H1 (cell line): ENCODE measurements around the gene FOXF2. TPM values are rescaled to one million over a fixed set of nuclear protein-coding genes. Genes with fewer than 3 reads are reported as not detected.

ENCODE experiments used
- CTCF ChIA-PET: fragments of 300-600 bp; sonication (Branson Sonifier 250); formaldehyde crosslinking; loops from one replicate; lab custom pipeline; 2021; ENCODE audit not compliant: partially characterized antibody; lab: Charles Lee
- POLR2A ChIA-PET: fragments of 300-600 bp; sonication (Branson Sonifier 250); formaldehyde crosslinking; loops from one replicate; lab custom pipeline; 2021; ENCODE audit warnings: inconsistent platforms; ENCODE audit not compliant: partially characterized antibody; lab: Charles Lee
- DNase-seq, 2 experiments: peaks; one replicate each; pipeline versions ENCODE4 v3.0.0 to v3.0.0-alpha.2; 2010 to 2022; ENCODE audit warnings: low spot score in 2 of 2, low read depth in 1 of 2, mixed read lengths in 1 of 2
- FAIRE-seq: peaks from 2 replicates; lab custom pipeline; 2011; peaks lifted over from hg19 to GRCh38; lab: Jason Lieb, UNC
- H2AFZ ChIP-seq: 2 replicates; pipeline ENCODE4 v1.8.1; 2012; ENCODE audit warnings: low read length, inconsistent platforms
- H2AK5ac ChIP-seq: 2 replicates; pipeline ENCODE4 v1.6.1; 2013; ENCODE audit warnings: low read depth, low read length
- H2BK120ac ChIP-seq: replicated peaks from 2 replicates; pipeline ENCODE3; 2013; ENCODE audit warnings: low read depth, low read length, inconsistent platforms
- H2BK12ac ChIP-seq: 2 replicates; pipeline ENCODE4 v1.6.1; 2013; ENCODE audit warnings: low read depth, low read length
- H2BK15ac ChIP-seq: 2 replicates; pipeline ENCODE4 v1.6.1; 2013; ENCODE audit warnings: low read length
- H2BK20ac ChIP-seq: 2 replicates; pipeline ENCODE4 v1.6.1; 2013; ENCODE audit warnings: low read length
- H2BK5ac ChIP-seq: 2 replicates; pipeline ENCODE4 v1.6.1; 2013; ENCODE audit warnings: low read depth, low read length
- H3K14ac ChIP-seq: 2 replicates; pipeline ENCODE4 v1.6.1; 2013; ENCODE audit warnings: inconsistent platforms; ENCODE audit not compliant: insufficient read length
- H3K18ac ChIP-seq: 2 replicates; pipeline ENCODE4 v1.6.1; 2013; ENCODE audit warnings: low read length; ENCODE audit errors: extremely low read depth
- H3K23ac ChIP-seq: 2 replicates; pipeline ENCODE4 v1.6.1; 2013; ENCODE audit warnings: inconsistent platforms; ENCODE audit not compliant: insufficient read length
- H3K23me2 ChIP-seq: 2 replicates; pipeline ENCODE4 v1.6.1; 2013; ENCODE audit warnings: low read depth, low read length
- H3K27ac ChIP-seq: 2 replicates; pipeline ENCODE4 v1.6.1; 2011; ENCODE audit warnings: low read depth, low read length, inconsistent platforms
- H3K27me3 ChIP-seq, 4 experiments: replicated peaks in 1 of 4; 1 replicate in 1 of 4; 2 replicates in 3 of 4; pipeline versions ENCODE4 v1.6.1 to v1.8.1; 2011 to 2013; ENCODE audit warnings: low read length in 3 of 4, mild to moderate bottlenecking in 3 of 4, inconsistent platforms in 2 of 4, mixed read lengths in 2 of 4, moderate library complexity in 1 of 4; ENCODE audit not compliant: control insufficient read depth in 3 of 4, insufficient read depth in 3 of 4; ENCODE audit errors: extremely low read depth in 1 of 4
- H3K36me3 ChIP-seq, 4 experiments: 2 replicates each; pipeline versions ENCODE4 v1.6.1 to v1.8.1; 2011 to 2013; ENCODE audit warnings: mild to moderate bottlenecking in 4 of 4, low read length in 3 of 4, moderate library complexity in 2 of 4, control low read depth in 1 of 4, inconsistent platforms in 1 of 4; ENCODE audit not compliant: insufficient read depth in 4 of 4, control insufficient read depth in 2 of 4
- H3K4ac ChIP-seq: replicated peaks from 2 replicates; pipeline ENCODE3; 2013; ENCODE audit warnings: low read length, low read depth, mixed read lengths, inconsistent platforms; ENCODE audit not compliant: insufficient read length
- H3K4me1 ChIP-seq, 4 experiments: replicated peaks in 1 of 4; 1 replicate in 1 of 4; 2 replicates in 3 of 4; pipeline versions ENCODE4 v1.6.1 to v1.8.1; 2011 to 2013; ENCODE audit warnings: low read length in 3 of 4, inconsistent platforms in 2 of 4, mixed read lengths in 1 of 4; ENCODE audit not compliant: insufficient read depth in 4 of 4, control insufficient read depth in 3 of 4
- H3K4me2 ChIP-seq, 2 experiments: 2 replicates each; pipeline versions ENCODE4 v1.6.1 to v1.8.1; 2011 to 2013; ENCODE audit warnings: low read depth in 2 of 2, low read length in 2 of 2, control low read depth in 1 of 2, inconsistent platforms in 1 of 2, mild to moderate bottlenecking in 1 of 2; ENCODE audit not compliant: insufficient read depth in 1 of 2
- H3K4me3 ChIP-seq, 4 experiments: fragments of 200-600, 300-600 bp in 1 of 4; sonication (generic), shearing (Covaris generic), sonication (Bioruptor Twin) in 1 of 4; 2 replicates each; pipeline versions ENCODE4 v1.5.1 to v1.8.1; 2011 to 2016; ENCODE audit warnings: low read length in 4 of 4, low read depth in 3 of 4, control low read depth in 2 of 4, inconsistent platforms in 2 of 4, mild to moderate bottlenecking in 2 of 4, mixed read lengths in 1 of 4, moderate library complexity in 1 of 4; ENCODE audit not compliant: insufficient read depth in 2 of 4; ENCODE audit errors: extremely low read depth in 1 of 4
- H3K56ac ChIP-seq: replicated peaks from 2 replicates; pipeline ENCODE3; 2013; ENCODE audit warnings: low read depth, mild to moderate bottlenecking, mixed read lengths, low read length, inconsistent platforms; ENCODE audit not compliant: insufficient read length
- H3K79me1 ChIP-seq: 2 replicates; pipeline ENCODE4 v1.6.1; 2013; ENCODE audit warnings: low read depth, low read length, control low read depth
- H3K79me2 ChIP-seq, 2 experiments: 2 replicates each; pipeline versions ENCODE4 v1.6.1 to v1.8.1; 2012 to 2013; ENCODE audit warnings: low read length in 2 of 2, mild to moderate bottlenecking in 2 of 2, inconsistent platforms in 1 of 2; ENCODE audit not compliant: insufficient read depth in 2 of 2, control insufficient read depth in 1 of 2
- H3K9ac ChIP-seq, 4 experiments: replicated peaks in 1 of 4; 1 replicate in 1 of 4; 2 replicates in 3 of 4; pipeline versions ENCODE4 v1.6.1 to v1.8.1; 2011 to 2013; ENCODE audit warnings: low read depth in 3 of 4, low read length in 3 of 4, control low read depth in 2 of 4, mild to moderate bottlenecking in 2 of 4, moderate library complexity in 2 of 4, inconsistent platforms in 1 of 4; ENCODE audit errors: extremely low read depth in 1 of 4
- H3K9me3 ChIP-seq, 2 experiments: 2 replicates each; pipeline versions ENCODE4 v1.6.1 to v1.8.1; 2012 to 2013; ENCODE audit warnings: mild to moderate bottlenecking in 2 of 2, moderate library complexity in 2 of 2, control low read depth in 1 of 2, inconsistent platforms in 1 of 2, low read depth in 1 of 2, low read length in 1 of 2, mixed read lengths in 1 of 2; ENCODE audit not compliant: insufficient read depth in 2 of 2
- H4K20me1 ChIP-seq, 2 experiments: replicated peaks in 1 of 2; 2 replicates each; pipeline versions ENCODE3 to v1.8.1; 2011 to 2013; ENCODE audit warnings: inconsistent platforms in 2 of 2, low read length in 2 of 2, mild to moderate bottlenecking in 1 of 2; ENCODE audit not compliant: insufficient read depth in 2 of 2, control insufficient read depth in 1 of 2
- H4K5ac ChIP-seq: 2 replicates; pipeline ENCODE4 v1.6.1; 2013; ENCODE audit warnings: low read length, low read depth, mixed read lengths, inconsistent platforms; ENCODE audit not compliant: insufficient read length
- H4K8ac ChIP-seq: 2 replicates; pipeline ENCODE4 v1.8.0; 2013; ENCODE audit warnings: mild to moderate bottlenecking, moderate library complexity, low read length, inconsistent platforms; ENCODE audit not compliant: insufficient read depth; ENCODE audit errors: extremely low read depth
- H4K91ac ChIP-seq: replicated peaks from 2 replicates; pipeline ENCODE3; 2013; ENCODE audit warnings: low read length, mixed read lengths, inconsistent platforms; ENCODE audit not compliant: insufficient read length
- BACH1 ChIP-seq: IDR thresholded peaks from 2 replicates; pipeline ENCODE4 v1.6.1; 2012; ENCODE audit warnings: low read length, improper control_type of control experiment
- CHD1 ChIP-seq: IDR thresholded peaks from 2 replicates; pipeline ENCODE4 v1.6.1; 2012; ENCODE audit warnings: low read depth, low read length, improper control_type of control experiment
- CTCF ChIP-seq, 3 experiments: IDR thresholded peaks; 1 replicate in 2 of 3; 2 replicates in 1 of 3; pipeline versions ENCODE4 v1.5.1 to v1.6.1; 2011; ENCODE audit warnings: low read length in 3 of 3, mild to moderate bottlenecking in 3 of 3, inconsistent platforms in 2 of 3, low read depth in 1 of 3, moderate library complexity in 1 of 3; ENCODE audit not compliant: insufficient read depth in 1 of 3; ENCODE audit errors: control extremely low read depth in 1 of 3
- KDM4A ChIP-seq: IDR thresholded peaks from one replicate; pipeline ENCODE4 v1.7.1; 2012; ENCODE audit warnings: low read depth, mild to moderate bottlenecking, moderate library complexity, low read length, inconsistent platforms; ENCODE audit not compliant: severe bottlenecking
- RNF2 ChIP-seq: fragments of 200-900, 300-1000 bp; sonication (generic); IDR thresholded peaks from 2 replicates; pipeline ENCODE4 v1.7.1; 2016; ENCODE audit warnings: borderline replicate concordance, low read depth, mild to moderate bottlenecking, antibody characterized with exemption, low read length; ENCODE audit not compliant: poor library complexity, severe bottlenecking; ENCODE audit errors: missing control alignments
- SIX5 ChIP-seq: IDR thresholded peaks from 2 replicates; pipeline ENCODE4 v1.6.1; 2011; ENCODE audit warnings: mild to moderate bottlenecking, low read depth, low read length
- SP2 ChIP-seq: IDR thresholded peaks from 2 replicates; pipeline ENCODE4 v1.6.1; 2012; ENCODE audit warnings: mild to moderate bottlenecking, low read length, inconsistent platforms
- SUZ12 ChIP-seq: fragments of 200-600 bp; sonication (generic); IDR thresholded peaks from 2 replicates; pipeline ENCODE4 v1.6.1; 2012; ENCODE audit warnings: mild to moderate bottlenecking, inconsistent platforms, low read length, moderate library complexity, mixed read lengths
- ZNF274 ChIP-seq: IDR thresholded peaks from 2 replicates; pipeline ENCODE4 v1.7.0; 2012; ENCODE audit warnings: low read length, borderline replicate concordance; ENCODE audit errors: extremely low read depth
- WGBS, 2 experiments: shearing (Covaris generic) in 1 of 2; methylation state at CpG; one replicate each; pipeline versions ENCODE4 v1.1.6 to v1.1.7; 2013 to 2015; ENCODE audit warnings: low lambda C conversion rate in 2 of 2, mixed read lengths in 2 of 2, inconsistent platforms in 1 of 2, low coverage in 1 of 2, missing lambda C conversion rate in 1 of 2; ENCODE audit not compliant: insufficient replicate concordance in 2 of 2, insufficient coverage in 1 of 2, insufficient read length in 1 of 2; ENCODE audit errors: extremely low coverage in 1 of 2, missing lambda C conversion rate in 1 of 2; 5-methylcytosine and 5-hydroxymethylcytosine counted together
- polyA plus RNA-seq, 7 experiments: library from polyadenylated mRNA; depleted of rRNA in 3 of 7; stranded (reverse) in 5 of 7; unstranded in 2 of 7; fragments of >200 nt in 5 of 7; fragments of 200-250 nt in 2 of 7; gene quantifications; 1 replicate in 5 of 7; 2 replicates in 1 of 7; 4 replicates in 1 of 7; pipeline versions ENCODE4 v1.2.1 to v1.2.3, GENCODE V29; 2011 to 2013; ENCODE audit warnings: missing spikeins in 2 of 7, mixed read lengths in 2 of 7
- total RNA-seq: library from RNA; stranded (reverse); fragmentation: NEBNext Ultra II Directional; extraction: Animal tissue kit (Norgen Biotek cat#: 25700); gene quantifications from 2 replicates; pipeline ENCODE4 v1.2.1, GENCODE V29; 2021

FOXF2 gene
- total and polyA plus RNA-seq, 2 of the 8 experiments (the other 6 are each of a cell fraction or from before 2014, with no cell fraction given): 0.05 TPM; not detected in 1

GRCh38 chr6:1393641-1394283 lies 4.4 kb downstream of the FOXF2 start:
- H2AFZ ChIP-seq: no peak overlapping the region
- no peak overlapping the region for H2BK12ac ChIP-seq
- H4K20me1 ChIP-seq: peaks cover 11 to 25% of the 10 kb centered on the region in 2 experiments
- peak overlapping the region; percentile 9; the same call in 1 of the 2 replicates for H2BK20ac ChIP-seq
- H4K8ac ChIP-seq: no peak overlapping the region
- H3K4me1 ChIP-seq: peaks cover 0 to 26% (median 9%) of the 10 kb centered on the region in 4 experiments; a peak in 5 of 7 replicates
- H3K4me2 ChIP-seq: peak overlapping the region; percentile 3 to 60; a peak in 3 of 4 replicates
- DNase-seq (no peak), FAIRE-seq (no peak)
- CTCF ChIA-PET: interaction anchor here (1.0 to 2.3 kb wide), 6 partner anchors 8 to 82 kb away, joined by 3 to 8 read pairs (median 4); no protein-coding TSS in a partner anchor
- H3K56ac ChIP-seq: no peak overlapping the region
- H3K79me2 ChIP-seq: no peaks in the 10 kb centered on the region
- POLR2A ChIA-PET: interaction anchor here (1.8 to 3.3 kb wide), 2 partner anchors 10 to 11 kb away, joined by 6 to 11 read pairs; no protein-coding TSS in a partner anchor
- no peak overlapping the region for H3K9ac ChIP-seq
- no peak overlapping the region for H3K27ac ChIP-seq
- H3K14ac ChIP-seq: no peak overlapping the region
- H3K36me3 ChIP-seq: peaks cover 0 to 13% (median 0%) of the 10 kb centered on the region in 4 experiments; a peak in 1 of 8 replicates
- H3K23ac ChIP-seq: no peak overlapping the region
- H3K23me2 ChIP-seq: peaks cover 2% of the 10 kb centered on the region; the same call in 1 of the 2 replicates
- no peak overlapping the region for H3K18ac ChIP-seq
- H4K91ac ChIP-seq: no peak overlapping the region
- 6% methylated on average over 45 of the region's 47 CpGs; no CpG with 5 or more reads in 1 of the 2 experiments for WGBS, 2 experiments
- no peaks in the 10 kb centered on the region for H3K9me3 ChIP-seq
- no peak overlapping the region for H2BK15ac ChIP-seq
- H2BK120ac ChIP-seq: no peak overlapping the region
- no peaks in the 10 kb centered on the region for H3K79me1 ChIP-seq
- peaks cover 83 to 100% (median 94%) of the 10 kb centered on the region in 4 experiments for H3K27me3 ChIP-seq
- H4K5ac ChIP-seq: no peak overlapping the region
- no peak overlapping the region for H3K4ac ChIP-seq
- H3K4me3 ChIP-seq: peak overlapping the region in 1 of 4 experiments; percentile 40; a peak in 2 of 8 replicates
- H2AK5ac ChIP-seq: no peak overlapping the region
- no peak overlapping the region for H2BK5ac ChIP-seq
- no peak for TF ChIP-seq CTCF (IDR thresholded peaks at IDR 0.05; ENCODE audit: control extremely low read depth in 1 of 3, insufficient read depth in 1 of 3, low read depth in 1 of 3, low read length in 3 of 3)
- TF ChIP-seq RNF2: peak; percentile 91
- no peak for TF ChIP-seq SIX5
- TF ChIP-seq SP2: no peak
- TF ChIP-seq BACH1: no peak
- peak; percentile 5 for TF ChIP-seq KDM4A
- no peak for TF ChIP-seq CHD1
- TF ChIP-seq SUZ12: peak; percentile 88
- TF ChIP-seq ZNF274: no peak
